HepG2 (cell line): Measurements from ENCODE around the gene HLA-F. TPM values are rescaled to one million over a fixed set of nuclear protein-coding genes. Genes with fewer than 3 reads are reported as not detected.

ENCODE experiments used
- ATAC-seq: fragments of 200-7000 bp; cut with Tn5 transposase; 3 replicates; pipeline ENCODE4 v1.9.1; 2020; ENCODE audit warnings: mild to moderate bottlenecking, moderate library complexity
- BruUV-seq: library from RNA; stranded (reverse); fragments of 400-500 nt; replicated peaks from 2 replicates; lab custom pipeline; 2021; lab: Mats Ljungman, UMichigan
- CTCF ChIA-PET: fragments of 300-600 bp; formaldehyde crosslinking; extraction: SDS; loops from one replicate; lab custom pipeline; 2021; ENCODE audit warnings: low total read pairs, inconsistent platforms, low intra/inter-chr PET ratio; lab: Yijun Ruan, JAX
- POLR2A ChIA-PET: fragments of 350-600 bp; sonication (Branson Sonifier 250); formaldehyde crosslinking; loops from one replicate; lab custom pipeline; 2020; ENCODE audit warnings: antibody characterized with exemption, inconsistent platforms; lab: Yijun Ruan, JAX
- DNase-seq: peaks from one replicate; pipeline ENCODE4 v3.0.0-alpha.2; 2015; ENCODE audit warnings: low spot score
- FAIRE-seq: peaks from 3 replicates; lab custom pipeline; 2011; peaks lifted over from hg19 to GRCh38; lab: Jason Lieb, UNC
- H2AFZ ChIP-seq: one replicate; pipeline ENCODE4 v1.6.1; 2011; ENCODE audit warnings: low read length, inconsistent platforms
- H3K27ac ChIP-seq: fragments of 300-600 bp; 3 replicates; pipeline ENCODE4 v1.8.0; 2011; ENCODE audit warnings: mixed run types, mild to moderate bottlenecking, mixed read lengths, low read length, inconsistent platforms; ENCODE audit not compliant: insufficient read depth; ENCODE audit errors: extremely low read length
- H3K27me3 ChIP-seq, 2 experiments: fragments of 200-600 bp in 1 of 2; 2 replicates in 1 of 2; 3 replicates in 1 of 2; pipeline versions ENCODE4 v1.6.0 to v1.8.0; 2011; ENCODE audit warnings: low read length in 2 of 2, mild to moderate bottlenecking in 2 of 2, moderate library complexity in 2 of 2, inconsistent platforms in 1 of 2; ENCODE audit not compliant: insufficient read depth in 2 of 2, control insufficient read depth in 1 of 2
- H3K36me3 ChIP-seq, 2 experiments: fragments of 200-600 bp in 1 of 2; replicated peaks in 1 of 2; 2 replicates in 1 of 2; 3 replicates in 1 of 2; pipeline versions ENCODE4 v1.5.1 to v1.8.0; 2011; ENCODE audit warnings: low read length in 2 of 2, inconsistent platforms in 1 of 2; ENCODE audit not compliant: insufficient read depth in 2 of 2, control insufficient read depth in 1 of 2
- H3K4me1 ChIP-seq: 2 replicates; pipeline ENCODE4 v1.5.1; 2012; ENCODE audit warnings: low read length, inconsistent platforms; ENCODE audit not compliant: insufficient read depth
- H3K4me2 ChIP-seq: 2 replicates; pipeline ENCODE4 v1.6.0; 2011; ENCODE audit warnings: low read depth, low read length, inconsistent platforms
- H3K4me3 ChIP-seq, 3 experiments: fragments of 200-600 bp in 1 of 3; sonication (generic), shearing (Covaris generic) in 1 of 3; replicated peaks in 1 of 3; 2 replicates each; pipeline ENCODE4 v1.5.1; 2011 to 2016; ENCODE audit warnings: low read length in 3 of 3, inconsistent platforms in 2 of 3, low read depth in 2 of 3, mild to moderate bottlenecking in 2 of 3, control low read depth in 1 of 3, mixed read lengths in 1 of 3; ENCODE audit not compliant: insufficient read depth in 1 of 3
- H3K79me2 ChIP-seq: one replicate; pipeline ENCODE4 v1.6.1; 2011; ENCODE audit warnings: low read length, inconsistent platforms; ENCODE audit not compliant: insufficient read depth
- H3K9ac ChIP-seq: 2 replicates; pipeline ENCODE4 v1.6.0; 2011; ENCODE audit warnings: mild to moderate bottlenecking, low read depth, low read length, inconsistent platforms; ENCODE audit not compliant: insufficient read depth
- H3K9me3 ChIP-seq: 2 replicates; pipeline ENCODE4 v1.5.1; 2012; ENCODE audit warnings: mild to moderate bottlenecking, low read length
- H4K20me1 ChIP-seq: 2 replicates; pipeline ENCODE4 v1.6.0; 2011; ENCODE audit warnings: inconsistent platforms, mild to moderate bottlenecking, low read length, moderate library complexity; ENCODE audit not compliant: insufficient read depth
- BCLAF1 ChIP-seq: fragments of 450-650 bp; IDR thresholded peaks from 2 replicates; pipeline ENCODE4 v1.6.1; 2017; ENCODE audit warnings: mild to moderate bottlenecking
- KDM2A ChIP-seq: sonication (generic); formaldehyde crosslinking; IDR thresholded peaks from 2 replicates; pipeline ENCODE4 v1.4.0; 2020; ENCODE audit warnings: low read depth, missing genetic modification reagents, borderline replicate concordance
- MYNN ChIP-seq: sonication (generic); formaldehyde crosslinking; IDR thresholded peaks from 2 replicates; pipeline ENCODE4 v1.4.0; 2020; ENCODE audit warnings: mild to moderate bottlenecking, low read depth, missing genetic modification reagents
- PHF8 ChIP-seq: sonication (generic); formaldehyde crosslinking; IDR thresholded peaks from 2 replicates; pipeline ENCODE4 v1.5.0; 2020; ENCODE audit warnings: missing genetic modification reagents
- RELA ChIP-seq: sonication (generic); formaldehyde crosslinking; IDR thresholded peaks from 2 replicates; pipeline ENCODE4 v1.4.0; 2020; ENCODE audit warnings: missing genetic modification reagents
- TFDP1 ChIP-seq: IDR thresholded peaks from 2 replicates; pipeline ENCODE4 v1.6.1; 2016; ENCODE audit warnings: missing compliant biosample characterization, missing genetic modification reagents, borderline replicate concordance
- ZBTB7B ChIP-seq: sonication (generic); formaldehyde crosslinking; IDR thresholded peaks from 2 replicates; pipeline ENCODE4 v1.4.0; 2020; ENCODE audit warnings: missing genetic modification reagents
- ZNF318 ChIP-seq: sonication (generic); formaldehyde crosslinking; IDR thresholded peaks from 2 replicates; pipeline ENCODE4 v1.4.0; 2020; ENCODE audit warnings: mild to moderate bottlenecking, missing genetic modification reagents
- ZNF773 ChIP-seq: sonication (generic); formaldehyde crosslinking; IDR thresholded peaks from 2 replicates; pipeline ENCODE4 v1.4.0; 2020; ENCODE audit warnings: missing genetic modification reagents, borderline replicate concordance
- WGBS: methylation state at CpG from one replicate; pipeline ENCODE4 v1.1.6; 2017; ENCODE audit warnings: low lambda C conversion rate; 5-methylcytosine and 5-hydroxymethylcytosine counted together
- in situ Hi-C: cut with HindIII; loops from 2 replicates; pipeline ENCODE4 v1.10.0; 2017; ENCODE audit warnings: low pct_unique_long_range_greater_than_20kb; ENCODE audit not compliant: extremely low pct_ligation_motif_present
- intact Hi-C: fragments of 100-400 bp; cut with micrococcal nuclease; formaldehyde crosslinking; loops from one replicate; pipeline ENCODE4 v1.10.0; 2022; ENCODE audit not compliant: unreplicated experiment
- polyA plus RNA-seq, 8 experiments: library from polyadenylated mRNA; depleted of rRNA in 3 of 8; stranded (reverse) in 7 of 8; unstranded in 1 of 8; fragments of >200 nt; fragmentation: Illumina TruSeq in 4 of 8; extraction: Trizol in 4 of 8; gene quantifications; 2 replicates each; pipeline versions ENCODE4 v1.2.1 to v1.2.3, GENCODE V29; 2011 to 2016; ENCODE audit warnings: low read depth in 4 of 8, missing spikeins in 1 of 8, mixed read lengths in 1 of 8; ENCODE audit not compliant: insufficient read depth in 1 of 8
- total RNA-seq, 5 experiments: library from RNA; depleted of rRNA; stranded (reverse); fragments of >200 nt; fragmentation: Illumina TruSeq; extraction: Trizol; gene quantifications; 2 replicates each; pipeline ENCODE4 v1.2.3, GENCODE V29; 2016; ENCODE audit warnings: low read depth in 1 of 5

The HLA-F gene
- total and polyA plus RNA-seq, 2 of the 13 experiments (the other 11 are each of a cell fraction or from before 2014, with no cell fraction given) = 6.0 to 6.1 TPM

GRCh38 chr6:29674008-29674407 lies 49.2 kb upstream of the HLA-F start:
- Histone ChIP-seq H3K9me3 (no peaks in the 10 kb centered on the region), H3K27ac (no peak overlapping the region), H4K20me1 (no peaks in the 10 kb centered on the region), H3K4me1 (no peaks in the 10 kb centered on the region), H3K36me3 (no peaks in the 10 kb centered on the region), H2AFZ (no peak overlapping the region), H3K27me3 (peaks cover 0 to 4% of the 10 kb centered on the region in 2 experiments; a peak in 1 of 5 replicates), H3K4me2 (no peak overlapping the region), H3K4me3 (no peak overlapping the region), H3K79me2 (no peaks in the 10 kb centered on the region), H3K9ac (no peak overlapping the region)
- intact Hi-C loops (no loop called here), in situ Hi-C loops (no loop called here)
- WGBS = 39% methylated on average over 5 of the region's 5 CpGs
- CTCF ChIA-PET = no interaction called here
- ATAC-seq (no peak), DNase-seq (no peak), FAIRE-seq (no peak)
- POLR2A ChIA-PET = no interaction called here
- BruUV-seq = no TSS peak
- TF ChIP-seq MYNN (CRISPR knock-in tag) (no peak), ZNF318 (CRISPR knock-in tag) (no peak), ZNF773 (CRISPR knock-in tag) (no peak), ZBTB7B (CRISPR knock-in tag) (no peak), RELA (CRISPR knock-in tag) (no peak), BCLAF1 (no peak), PHF8 (CRISPR knock-in tag) (no peak), KDM2A (CRISPR knock-in tag) (no peak), TFDP1 (CRISPR knock-in tag) (no peak)
